B cell (primary cell): ENCODE measurements around the gene MPST. TPM values are rescaled to one million over a fixed set of nuclear protein-coding genes. Genes with fewer than 3 reads are reported as not detected.

Experiments
- ATAC-seq: fragments of 200-7000 bp; cut with Tn5 transposase; one replicate; pipeline ENCODE4 v1.10.0; 2021; ENCODE audit warnings: low read depth, mild to moderate bottlenecking, moderate number of reproducible peaks, moderate library complexity
- CTCF ChIA-PET: fragments of 350-600 bp; sonication (Branson Sonifier 250); formaldehyde crosslinking; loops from one replicate; lab custom pipeline; 2021; ENCODE audit warnings: antibody characterized with exemption, inconsistent platforms; lab: Charles Lee
- POLR2A ChIA-PET: fragments of 350-600 bp; sonication (Branson Sonifier 250); formaldehyde crosslinking; loops from one replicate; lab custom pipeline; 2021; ENCODE audit warnings: antibody characterized with exemption; lab: Charles Lee
- DNase-seq: peaks from one replicate; pipeline ENCODE4 v3.0.0; 2013
- H2AFZ ChIP-seq: 2 replicates; pipeline ENCODE4 v1.6.1; 2012; ENCODE audit warnings: mild to moderate bottlenecking, low read depth, low read length; ENCODE audit not compliant: insufficient read depth, poor library complexity, severe bottlenecking
- H3K27ac ChIP-seq, 2 donors: 1 replicate in 1 of 2; 2 replicates in 1 of 2; pipeline ENCODE4 v1.5.1; 2012 to 2013; ENCODE audit warnings: low read length in 2 of 2, mild to moderate bottlenecking in 2 of 2, moderate library complexity in 1 of 2
- H3K27me3 ChIP-seq, 4 experiments: fragments of 200-600 bp in 1 of 4; sonication (generic) in 1 of 4; replicated peaks in 1 of 4; 1 replicate in 2 of 4; 2 replicates in 2 of 4; pipeline versions ENCODE4 v1.6.1 to v1.7.0; 2013 to 2016; ENCODE audit warnings: low read length in 3 of 4, mild to moderate bottlenecking in 2 of 4, mixed read lengths in 1 of 4, moderate library complexity in 1 of 4; ENCODE audit not compliant: insufficient read depth in 4 of 4, control insufficient read depth in 3 of 4; ENCODE audit errors: control extremely low read depth in 1 of 4
- H3K36me3 ChIP-seq, 2 experiments: replicated peaks in 1 of 2; 1 replicate in 1 of 2; 2 replicates in 1 of 2; pipeline versions ENCODE4 v1.6.1 to v1.7.1; 2013; ENCODE audit warnings: low read length in 1 of 2; ENCODE audit not compliant: insufficient read depth in 2 of 2, control insufficient read depth in 1 of 2; ENCODE audit errors: control extremely low read depth in 1 of 2, extremely low read depth in 1 of 2
- H3K4me1 ChIP-seq, 2 donors: fragments of 200-600 bp in 1 of 2; sonication (generic) in 1 of 2; 1 replicate in 1 of 2; 2 replicates in 1 of 2; pipeline versions ENCODE4 v1.5.1 to v1.6.1; 2013 to 2017; ENCODE audit warnings: low read length in 2 of 2; ENCODE audit not compliant: control insufficient read depth in 2 of 2, insufficient read depth in 2 of 2
- H3K4me2 ChIP-seq: replicated peaks from 2 replicates; pipeline ENCODE3; 2012; ENCODE audit warnings: mild to moderate bottlenecking, low read depth, low read length; ENCODE audit not compliant: poor library complexity, severe bottlenecking
- H3K4me3 ChIP-seq, 5 experiments: fragments of 200-600 bp in 1 of 5; sonication (generic) in 1 of 5; 1 replicate in 3 of 5; 2 replicates in 2 of 5; pipeline versions ENCODE4 v1.5.1 to v1.7.0; 2011 to 2016; ENCODE audit warnings: low read length in 4 of 5, mild to moderate bottlenecking in 4 of 5, low read depth in 2 of 5, control low read depth in 1 of 5, moderate library complexity in 1 of 5; ENCODE audit not compliant: insufficient read depth in 1 of 5; ENCODE audit errors: control extremely low read depth in 1 of 5, extremely low read depth in 1 of 5
- H3K79me2 ChIP-seq: fragments of 200-600 bp; sonication (generic); one replicate; pipeline ENCODE4 v1.6.0; 2016; ENCODE audit warnings: low read length; ENCODE audit not compliant: control insufficient read depth, insufficient read depth
- H3K9ac ChIP-seq: fragments of 200-600 bp; sonication (generic); 2 replicates; pipeline ENCODE4 v1.6.1; 2017; ENCODE audit warnings: mild to moderate bottlenecking, low read length, moderate library complexity
- H3K9me3 ChIP-seq, 3 donors: one replicate each; pipeline versions ENCODE4 v1.6.1 to v1.7.1; 2013; ENCODE audit warnings: low read length in 2 of 3; ENCODE audit not compliant: control insufficient read depth in 2 of 3, insufficient read depth in 1 of 3; ENCODE audit errors: control extremely low read depth in 1 of 3
- H4K20me1 ChIP-seq: 2 replicates; pipeline ENCODE4 v1.6.0; 2012; ENCODE audit warnings: mild to moderate bottlenecking, low read length; ENCODE audit not compliant: insufficient read depth, control insufficient read depth, poor library complexity, severe bottlenecking
- H3K27ac Mint-ChIP-seq: one replicate; pipeline ENCODE4 v1.8.0; 2021; ENCODE audit warnings: mixed read lengths
- H3K27me3 Mint-ChIP-seq: one replicate; pipeline ENCODE4 v1.8.0; 2021; ENCODE audit warnings: mixed read lengths
- H3K4me1 Mint-ChIP-seq: one replicate; pipeline ENCODE4 v1.8.0; 2021; ENCODE audit warnings: mixed read lengths
- H3K4me3 Mint-ChIP-seq: one replicate; pipeline ENCODE4 v1.8.0; 2021; ENCODE audit warnings: mixed read lengths
- H3K9me3 Mint-ChIP-seq: one replicate; pipeline ENCODE4 v1.8.0; 2022; ENCODE audit warnings: mixed read lengths; ENCODE audit not compliant: insufficient read depth
- EZH2 ChIP-seq: IDR thresholded peaks from 2 replicates; pipeline ENCODE4 v1.6.1; 2012; ENCODE audit warnings: borderline replicate concordance, low read depth, mild to moderate bottlenecking, moderate library complexity, low read length; ENCODE audit not compliant: insufficient read depth, poor library complexity, severe bottlenecking
- WGBS: methylation state at CpG from one replicate; pipeline ENCODE4 v1.1.5; 2013; ENCODE audit warnings: missing lambda C conversion rate; ENCODE audit not compliant: insufficient coverage; 5-methylcytosine and 5-hydroxymethylcytosine counted together
- intact Hi-C: fragments of 100-400 bp; cut with micrococcal nuclease; formaldehyde crosslinking; loops from one replicate; pipeline ENCODE4 v1.10.0; 2022
- polyA plus RNA-seq: library from polyadenylated mRNA; depleted of rRNA; stranded (reverse); fragments of >200 nt; gene quantifications from 2 replicates; pipeline ENCODE4 v1.2.3, GENCODE V29; 2012
- total RNA-seq, 2 donors: library from RNA; stranded (reverse); fragments of 120-200 nt in 1 of 2; gene quantifications; 1 replicate in 1 of 2; 2 replicates in 1 of 2; pipeline versions ENCODE4 v1.2.3 to v1.2.4, GENCODE V29; 2013 to 2022
- TF ChIP-seq, protein P1 (sequence below): fragments of 200-600 bp; IDR thresholded peaks from one replicate; pipeline ENCODE4 v1.8.0; 2022; ENCODE audit warnings: antibody characterized with exemption, mild to moderate bottlenecking

Gene MPST
- total and polyA plus RNA-seq, 2 donors (not counting 1 experiment from before 2014, with no cell fraction given): 11.2 to 17.7 TPM

- Histone ChIP-seq H3K79me2 (no peaks in the 10 kb centered on the region), H3K4me2 (no peak overlapping the region), H3K4me1 (no peaks in the 10 kb centered on the region), H2AFZ (no peak overlapping the region), H3K9me3 (no peaks in the 10 kb centered on the region), H4K20me1 (no peaks in the 10 kb centered on the region), H3K4me3 (no peak overlapping the region), H3K27ac (no peak overlapping the region), H3K27me3 (no peaks in the 10 kb centered on the region), H3K9ac (no peak overlapping the region), H3K36me3 (no peaks in the 10 kb centered on the region)
- intact Hi-C loops: no loop called here
- DNase-seq: no peak
- Mint-ChIP-seq H3K4me3 (no peak overlapping the region), H3K27ac (no peak overlapping the region), H3K4me1 (no peaks in the 10 kb centered on the region), H3K27me3 (peaks cover 9% of the 10 kb centered on the region), H3K9me3 (no peaks in the 10 kb centered on the region)
- POLR2A ChIA-PET: no interaction called here
- TF ChIP-seq, protein P1, sequence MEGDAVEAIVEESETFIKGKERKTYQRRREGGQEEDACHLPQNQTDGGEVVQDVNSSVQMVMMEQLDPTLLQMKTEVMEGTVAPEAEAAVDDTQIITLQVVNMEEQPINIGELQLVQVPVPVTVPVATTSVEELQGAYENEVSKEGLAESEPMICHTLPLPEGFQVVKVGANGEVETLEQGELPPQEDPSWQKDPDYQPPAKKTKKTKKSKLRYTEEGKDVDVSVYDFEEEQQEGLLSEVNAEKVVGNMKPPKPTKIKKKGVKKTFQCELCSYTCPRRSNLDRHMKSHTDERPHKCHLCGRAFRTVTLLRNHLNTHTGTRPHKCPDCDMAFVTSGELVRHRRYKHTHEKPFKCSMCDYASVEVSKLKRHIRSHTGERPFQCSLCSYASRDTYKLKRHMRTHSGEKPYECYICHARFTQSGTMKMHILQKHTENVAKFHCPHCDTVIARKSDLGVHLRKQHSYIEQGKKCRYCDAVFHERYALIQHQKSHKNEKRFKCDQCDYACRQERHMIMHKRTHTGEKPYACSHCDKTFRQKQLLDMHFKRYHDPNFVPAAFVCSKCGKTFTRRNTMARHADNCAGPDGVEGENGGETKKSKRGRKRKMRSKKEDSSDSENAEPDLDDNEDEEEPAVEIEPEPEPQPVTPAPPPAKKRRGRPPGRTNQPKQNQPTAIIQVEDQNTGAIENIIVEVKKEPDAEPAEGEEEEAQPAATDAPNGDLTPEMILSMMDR: no peak
- TF ChIP-seq EZH2: no peak
- WGBS: 91% methylated on average over 13 of the region's 14 CpGs
- CTCF ChIA-PET: interaction anchor here (1.0 to 1.2 kb wide), 2 partner anchors 10 to 13 kb away, joined by 3 read pairs; no protein-coding TSS in a partner anchor
- no peak for ATAC-seq
Observed at GRCh38 chr22:37030560-37031281, 11.2 kb downstream of the MPST start.

GRCh38 chr22:37032134-37032534, 12.6 kb downstream of the MPST start:
- no peak overlapping the region for H3K4me3 Mint-ChIP-seq
- H3K4me3 ChIP-seq: no peak overlapping the region
- H3K27ac ChIP-seq: no peak overlapping the region
- H3K27ac Mint-ChIP-seq: no peak overlapping the region
- no peaks in the 10 kb centered on the region for H3K9me3 ChIP-seq
- no peaks in the 10 kb centered on the region for H3K4me1 ChIP-seq
- ATAC-seq (no peak), DNase-seq (no peak)
- H3K4me1 Mint-ChIP-seq: no peaks in the 10 kb centered on the region
- intact Hi-C loops: no loop called here
- ChIA-PET POLR2A (interaction anchor here (0.6 kb wide), 1 partner anchor 16 kb away, joined by 10 read pairs; no protein-coding TSS in a partner anchor), CTCF (no interaction called here)
- H3K4me2 ChIP-seq: no peak overlapping the region
- peaks cover 13% of the 10 kb centered on the region for H3K27me3 Mint-ChIP-seq
- H3K36me3 ChIP-seq: no peaks in the 10 kb centered on the region
- H3K9me3 Mint-ChIP-seq: no peaks in the 10 kb centered on the region
- 100% methylated on average over 1 of the region's 2 CpGs for WGBS
- no peak overlapping the region for H2AFZ ChIP-seq
- no peak overlapping the region for H3K9ac ChIP-seq
- no peaks in the 10 kb centered on the region for H3K79me2 ChIP-seq
- peaks cover 0 to 4% (median 0%) of the 10 kb centered on the region in 4 experiments for H3K27me3 ChIP-seq
- TF ChIP-seq, protein P1: no peak
- no peak for TF ChIP-seq EZH2
- H4K20me1 ChIP-seq: no peaks in the 10 kb centered on the region
